SK-N-SH (cell line): ENCODE data around the gene BCAR3.

ENCODE experiments used
- EZH2phosphoT487 ChIP-seq: fragments of 200-600 bp; sonication (generic); IDR thresholded peaks from 2 replicates; pipeline ENCODE4 v1.6.1; 2017; ENCODE audit warnings: low read depth, mixed run types, mild to moderate bottlenecking, antibody characterized with exemption, moderate library complexity, borderline replicate concordance
- JUND ChIP-seq: IDR thresholded peaks from 2 replicates; pipeline ENCODE4 v1.4.0; 2012
- RFX5 ChIP-seq: IDR thresholded peaks from 2 replicates; pipeline ENCODE4 v1.6.1; 2012; ENCODE audit warnings: mild to moderate bottlenecking, improper control_type of control experiment, low read length
- TAF1 ChIP-seq: IDR thresholded peaks from 2 replicates; pipeline ENCODE4 v1.6.1; 2012; ENCODE audit warnings: low read depth, mild to moderate bottlenecking, low read length, moderate library complexity, borderline replicate concordance

DNA sequence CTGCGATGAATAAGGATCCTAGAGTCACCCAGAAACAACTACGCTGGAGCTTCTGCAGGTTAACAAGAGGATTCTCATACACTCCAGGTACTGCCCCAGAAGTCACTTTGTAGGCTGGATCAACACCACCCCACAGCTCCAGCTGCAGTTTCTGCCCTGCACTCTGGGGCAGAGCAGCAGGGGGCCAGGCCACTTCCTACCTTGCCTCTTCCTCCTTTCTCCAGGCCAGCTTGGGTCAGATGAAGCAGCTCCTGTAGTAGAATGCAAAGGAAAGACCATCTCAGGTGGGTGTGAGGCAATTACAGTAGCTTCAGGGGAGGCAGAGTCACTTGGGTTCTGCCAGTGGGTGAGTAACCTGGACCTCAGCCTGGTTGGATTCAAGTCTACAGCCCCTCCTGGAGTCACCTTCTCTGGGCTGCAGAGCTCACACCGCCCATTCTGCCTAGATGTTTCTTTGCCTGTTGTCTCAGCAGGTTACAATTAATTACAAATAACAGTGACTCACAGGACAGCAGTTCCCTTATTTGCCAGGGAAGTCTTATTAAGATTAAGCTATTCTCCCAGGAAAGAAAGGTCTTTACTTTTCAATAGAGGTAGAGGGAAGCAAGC, 24.4 kb upstream of the BCAR3 start:
- TF ChIP-seq TAF1 (no peak), EZH2phosphoT487 (no peak), RFX5 (no peak), JUND (no peak)
